OCI-LY7 (cell line): ENCODE data around the gene ENKUR. TPM values are rescaled to one million over a fixed set of nuclear protein-coding genes. Genes with fewer than 3 reads are reported as not detected.

Source experiments
- Bru-seq: library from RNA; stranded (reverse); fragments of 400-500 nt; gene quantifications from one replicate; lab custom pipeline; 2021; lab: Mats Ljungman, UMichigan
- BruChase-seq, 2 experiments: library from RNA; stranded (reverse); fragments of 400-500 nt; gene quantifications; one replicate each; lab custom pipeline; 2021; lab: Mats Ljungman, UMichigan
- BruUV-seq: library from RNA; stranded (reverse); fragments of 400-500 nt; replicated peaks from 2 replicates; lab custom pipeline; 2021; lab: Mats Ljungman, UMichigan
- CTCF ChIA-PET: fragments of 300-600 bp; sonication (Branson Sonifier 250); formaldehyde crosslinking; loops from one replicate; lab custom pipeline; 2022; ENCODE audit warnings: antibody characterized with exemption; ENCODE audit not compliant: unreplicated experiment; lab: Charles Lee
- POLR2A ChIA-PET: fragments of 300-600 bp; sonication (Branson Sonifier 250); formaldehyde crosslinking; loops from one replicate; lab custom pipeline; 2022; ENCODE audit warnings: antibody characterized with exemption; lab: Charles Lee
- DNase-seq: peaks from one replicate; pipeline ENCODE4 v3.0.0-alpha.2; 2015; ENCODE audit warnings: low spot score
- H2AFZ ChIP-seq: fragments of 200-600 bp; sonication (generic), shearing (Covaris generic); 2 replicates; pipeline ENCODE4 v1.6.1; 2014; ENCODE audit warnings: mild to moderate bottlenecking, antibody characterized with exemption, low read length, moderate library complexity
- H3K27ac ChIP-seq: fragments of 200-600 bp; sonication (generic); 2 replicates; pipeline ENCODE4 v1.5.1; 2014; ENCODE audit warnings: mixed run types, low read depth, mild to moderate bottlenecking, moderate library complexity, low read length, inconsistent platforms; ENCODE audit not compliant: poor library complexity, severe bottlenecking
- H3K36me3 ChIP-seq: fragments of 200-600 bp; sonication (generic); 2 replicates; pipeline ENCODE4 v1.6.1; 2014; ENCODE audit warnings: mild to moderate bottlenecking, antibody characterized with exemption, low read length, moderate library complexity, mixed read lengths; ENCODE audit not compliant: insufficient read depth
- H3K4me1 ChIP-seq: fragments of 200-600 bp; sonication (generic); 2 replicates; pipeline ENCODE4 v1.5.1; 2014; ENCODE audit warnings: mild to moderate bottlenecking, low read length; ENCODE audit not compliant: insufficient read depth, poor library complexity, severe bottlenecking
- H3K4me2 ChIP-seq: fragments of 200-600 bp; sonication (generic); 2 replicates; pipeline ENCODE4 v1.6.1; 2014; ENCODE audit warnings: mild to moderate bottlenecking, low read length
- H3K4me3 ChIP-seq: fragments of 200-600 bp; sonication (generic); 2 replicates; pipeline ENCODE4 v1.5.1; 2014; ENCODE audit warnings: mild to moderate bottlenecking, low read depth, low read length; ENCODE audit not compliant: poor library complexity, severe bottlenecking
- H3K79me2 ChIP-seq: fragments of 200-600 bp; sonication (generic); 2 replicates; pipeline ENCODE4 v1.6.1; 2016; ENCODE audit warnings: low read depth, mild to moderate bottlenecking, low read length, moderate library complexity, mixed read lengths; ENCODE audit not compliant: insufficient read depth
- H3K9me2 ChIP-seq: fragments of 200-600 bp; sonication (generic); 2 replicates; pipeline ENCODE4 v1.6.1; 2016; ENCODE audit warnings: mild to moderate bottlenecking, low read length, mixed read lengths; ENCODE audit not compliant: insufficient read depth
- H3K9me3 ChIP-seq: fragments of 200-600 bp; sonication (generic); 2 replicates; pipeline ENCODE4 v1.6.1; 2014; ENCODE audit warnings: mild to moderate bottlenecking, mixed run types, low read length, mixed read lengths
- H4K20me1 ChIP-seq: fragments of 200-600 bp; sonication (generic); 2 replicates; pipeline ENCODE4 v1.6.1; 2014; ENCODE audit warnings: mild to moderate bottlenecking, antibody characterized with exemption, low read length, moderate library complexity, mixed read lengths; ENCODE audit not compliant: insufficient read depth
- EZH2phosphoT487 ChIP-seq: fragments of 200-600 bp; sonication (generic); IDR thresholded peaks from 2 replicates; pipeline ENCODE4 v1.6.1; 2018; ENCODE audit warnings: low read depth, borderline replicate concordance, mild to moderate bottlenecking, mixed run types, antibody characterized with exemption, low read length, moderate library complexity, mixed read lengths
- intact Hi-C: fragments of 100-400 bp; cut with micrococcal nuclease; formaldehyde crosslinking; loops from one replicate; pipeline ENCODE4 v1.10.0; 2022; ENCODE audit not compliant: unreplicated experiment
- long read RNA-seq: library from polyadenylated mRNA; stranded (forward); transcript quantifications from one replicate; pipeline ENCODE4 v2.0.0, GENCODE V29; 2022
- total RNA-seq, 2 experiments: library from RNA; depleted of rRNA in 1 of 2; stranded (reverse); fragments of >200 nt in 1 of 2; shearing (Covaris generic) in 1 of 2; gene quantifications; 2 replicates each; pipeline ENCODE4 v1.2.3, GENCODE V29; 2014 to 2022
- TF ChIP-seq, protein P1 (sequence below): fragments of 200-600 bp; sonication (generic); conservative IDR thresholded peaks from 2 replicates; pipeline ENCODE4 v1.5.1; 2014; ENCODE audit warnings: mild to moderate bottlenecking, antibody characterized with exemption, low read length, moderate library complexity, mixed read lengths

Gene ENKUR, protein sequence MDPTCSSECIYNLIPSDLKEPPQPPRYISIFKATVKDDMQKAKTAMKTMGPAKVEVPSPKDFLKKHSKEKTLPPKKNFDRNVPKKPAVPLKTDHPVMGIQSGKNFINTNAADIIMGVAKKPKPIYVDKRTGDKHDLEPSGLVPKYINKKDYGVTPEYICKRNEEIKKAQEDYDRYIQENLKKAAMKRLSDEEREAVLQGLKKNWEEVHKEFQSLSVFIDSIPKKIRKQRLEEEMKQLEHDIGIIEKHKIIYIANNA
- 0.39 TPM in 1 of 2 replicates, not detected in the other for total RNA-seq (2014; rRNA removed; shearing (Covaris generic))
- total RNA-seq (2022) = not detected in 2 replicates
- percentile 21 among the genes with signal in this experiment for Bru-seq, nascent RNA
- BruChase-seq, experiment 1, labeled RNA remaining after a 6-hour chase = percentile 12 among the genes with signal in this experiment
- BruChase-seq, experiment 2, labeled RNA remaining after a 2-hour chase = percentile 13 among the genes with signal in this experiment
- long read RNA-seq, partial matches to known transcripts = 0 of 8 reads
- long read RNA-seq, other reads (novel, unspliced or antisense) = 8 of 8 reads

DNA sequence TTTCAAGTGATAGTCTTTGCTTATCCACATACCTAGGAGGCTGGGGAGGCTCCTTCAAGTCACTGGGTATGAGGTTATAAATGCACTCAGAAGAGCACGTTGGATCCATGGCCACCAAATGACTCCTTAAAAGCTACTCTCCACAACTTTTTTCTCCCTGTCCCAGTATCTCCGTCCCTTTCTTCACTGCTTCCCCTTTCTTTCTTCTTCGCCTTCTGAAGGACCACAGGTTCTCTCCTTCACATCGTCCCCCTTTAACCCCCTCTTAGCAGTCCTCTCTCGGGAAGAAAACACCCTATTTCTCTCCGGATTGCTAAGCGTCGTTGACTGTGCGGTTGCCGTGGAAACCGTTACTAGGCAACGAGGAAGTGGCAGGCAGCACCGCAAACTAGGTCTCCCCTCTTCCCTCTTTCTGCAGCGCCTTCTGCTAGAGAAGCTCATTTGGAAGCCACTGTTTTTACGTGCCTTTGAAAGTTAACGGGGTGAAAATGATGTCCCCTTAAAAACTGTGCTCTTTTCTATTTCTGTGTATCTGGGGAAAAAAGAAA is at the start of gene ENKUR:
Gene ENKUR (minus strand): TSS at position 331 of the 548 bp plus-strand sequence. CDS start 222 bp downstream, at position 109.
- Histone ChIP-seq H4K20me1 (no peaks in the 10 kb centered on the region), H3K27ac (peak within 1 kb of the TSS; percentile 74), H2AFZ (peak within 1 kb of the TSS; percentile 96), H3K4me1 (peaks cover 19% of the 10 kb centered on the region), H3K79me2 (peaks cover 15% of the 10 kb centered on the region; the same call in 1 of the 2 replicates), H3K9me2 (no peaks in the 10 kb centered on the region), H3K9me3 (no peaks in the 10 kb centered on the region), H3K4me2 (peak within 1 kb of the TSS; percentile 95), H3K36me3 (no peaks in the 10 kb centered on the region), H3K4me3 (peak within 1 kb of the TSS; percentile 78)
- intact Hi-C loops = loop anchor here (1.0 to 10.0 kb wide), 3 partner anchors 292 to 394 kb away; no protein-coding TSS in a partner anchor
- no TSS peak for BruUV-seq
- DNase-seq = peak; percentile 92
- ChIA-PET POLR2A (no interaction called here), CTCF (interaction anchor here (0.6 kb wide), 2 partner anchors 289 to 1598 kb away, joined by 3 read pairs; no protein-coding TSS in a partner anchor)
- TF ChIP-seq, protein P1, sequence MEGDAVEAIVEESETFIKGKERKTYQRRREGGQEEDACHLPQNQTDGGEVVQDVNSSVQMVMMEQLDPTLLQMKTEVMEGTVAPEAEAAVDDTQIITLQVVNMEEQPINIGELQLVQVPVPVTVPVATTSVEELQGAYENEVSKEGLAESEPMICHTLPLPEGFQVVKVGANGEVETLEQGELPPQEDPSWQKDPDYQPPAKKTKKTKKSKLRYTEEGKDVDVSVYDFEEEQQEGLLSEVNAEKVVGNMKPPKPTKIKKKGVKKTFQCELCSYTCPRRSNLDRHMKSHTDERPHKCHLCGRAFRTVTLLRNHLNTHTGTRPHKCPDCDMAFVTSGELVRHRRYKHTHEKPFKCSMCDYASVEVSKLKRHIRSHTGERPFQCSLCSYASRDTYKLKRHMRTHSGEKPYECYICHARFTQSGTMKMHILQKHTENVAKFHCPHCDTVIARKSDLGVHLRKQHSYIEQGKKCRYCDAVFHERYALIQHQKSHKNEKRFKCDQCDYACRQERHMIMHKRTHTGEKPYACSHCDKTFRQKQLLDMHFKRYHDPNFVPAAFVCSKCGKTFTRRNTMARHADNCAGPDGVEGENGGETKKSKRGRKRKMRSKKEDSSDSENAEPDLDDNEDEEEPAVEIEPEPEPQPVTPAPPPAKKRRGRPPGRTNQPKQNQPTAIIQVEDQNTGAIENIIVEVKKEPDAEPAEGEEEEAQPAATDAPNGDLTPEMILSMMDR = no peak
- no peak for TF ChIP-seq EZH2phosphoT487

DNA sequence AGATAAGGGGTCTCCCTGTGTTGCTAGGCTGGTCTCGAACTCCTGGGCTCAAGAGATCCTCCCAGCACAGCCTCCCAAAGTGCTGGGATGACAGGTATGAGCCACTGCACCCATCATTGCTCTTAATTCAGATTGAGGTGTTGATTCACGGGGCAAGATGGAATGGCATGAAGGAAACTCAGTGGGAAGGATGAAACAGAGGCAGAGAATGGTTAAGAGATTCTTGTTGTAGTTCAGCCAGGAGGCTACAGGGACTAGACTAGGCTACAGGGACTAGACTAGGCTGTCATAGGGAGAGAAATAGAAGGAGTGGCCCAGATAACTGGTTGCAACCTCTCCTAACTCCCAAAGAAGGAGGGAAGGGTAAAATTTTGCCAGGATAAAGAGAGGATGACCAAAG is 48.4 kb upstream of the ENKUR start:
- Histone ChIP-seq H3K4me3 (no peak overlapping the region), H3K4me1 (no peaks in the 10 kb centered on the region), H2AFZ (no peak overlapping the region), H3K9me3 (no peaks in the 10 kb centered on the region), H3K79me2 (no peaks in the 10 kb centered on the region), H4K20me1 (no peaks in the 10 kb centered on the region), H3K36me3 (no peaks in the 10 kb centered on the region), H3K9me2 (no peaks in the 10 kb centered on the region), H3K27ac (no peak overlapping the region), H3K4me2 (no peak overlapping the region)
- TF ChIP-seq EZH2phosphoT487 = no peak
- TF ChIP-seq, protein P1 = no peak
- no peak for DNase-seq
- ChIA-PET CTCF (no interaction called here), POLR2A (interaction anchor here (0.6 kb wide), 1 partner anchor 16 kb away, joined by 3 read pairs; no protein-coding TSS in a partner anchor)
- no TSS peak for BruUV-seq
- intact Hi-C loops = no loop called here
